GM03348 (cell line): ENCODE results near the gene CDH15.
"Not testable (repeated sequence)": the region's sequence is repeated elsewhere in the genome, so short reads cannot be mapped to it uniquely, and the experiment has no call there.

ENCODE experiments used
- DNase-seq: peaks from one replicate; pipeline ENCODE4 v3.0.0; 2012; ENCODE audit warnings: low spot score

The CDH15 gene

DNA sequence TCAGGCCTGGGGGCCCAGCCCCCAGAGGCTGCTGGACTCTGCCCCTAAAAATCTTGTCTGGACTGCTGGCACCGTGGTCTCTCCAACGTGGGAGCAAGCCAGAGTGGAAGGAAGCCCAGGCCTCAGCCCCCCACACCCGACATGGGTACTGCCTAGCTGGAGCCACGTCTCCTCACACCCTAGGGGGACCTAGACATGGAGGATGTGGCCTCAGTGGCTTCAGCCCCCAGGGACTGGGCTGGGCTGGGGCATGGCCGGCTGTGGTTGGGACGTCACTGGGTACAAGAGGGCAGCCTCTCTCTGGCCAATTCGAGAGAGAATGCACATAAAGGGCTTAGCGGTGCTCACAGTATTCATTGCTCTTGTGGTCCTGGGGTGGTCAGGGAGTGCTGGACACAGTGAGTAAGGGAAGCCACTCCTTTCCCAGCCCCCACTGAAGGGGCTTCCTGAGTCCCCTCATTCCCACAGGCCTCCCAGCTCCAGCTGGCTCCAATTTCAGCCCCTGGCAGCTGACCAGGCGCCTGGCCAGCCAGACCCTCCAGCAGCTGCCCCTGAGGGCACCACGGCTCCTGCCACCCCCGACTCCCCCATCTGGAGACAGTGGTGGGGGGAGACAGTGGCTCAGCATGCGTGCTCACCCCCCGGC lies 1.1 kb downstream of the CDH15 start:
- no peak for DNase-seq

DNA sequence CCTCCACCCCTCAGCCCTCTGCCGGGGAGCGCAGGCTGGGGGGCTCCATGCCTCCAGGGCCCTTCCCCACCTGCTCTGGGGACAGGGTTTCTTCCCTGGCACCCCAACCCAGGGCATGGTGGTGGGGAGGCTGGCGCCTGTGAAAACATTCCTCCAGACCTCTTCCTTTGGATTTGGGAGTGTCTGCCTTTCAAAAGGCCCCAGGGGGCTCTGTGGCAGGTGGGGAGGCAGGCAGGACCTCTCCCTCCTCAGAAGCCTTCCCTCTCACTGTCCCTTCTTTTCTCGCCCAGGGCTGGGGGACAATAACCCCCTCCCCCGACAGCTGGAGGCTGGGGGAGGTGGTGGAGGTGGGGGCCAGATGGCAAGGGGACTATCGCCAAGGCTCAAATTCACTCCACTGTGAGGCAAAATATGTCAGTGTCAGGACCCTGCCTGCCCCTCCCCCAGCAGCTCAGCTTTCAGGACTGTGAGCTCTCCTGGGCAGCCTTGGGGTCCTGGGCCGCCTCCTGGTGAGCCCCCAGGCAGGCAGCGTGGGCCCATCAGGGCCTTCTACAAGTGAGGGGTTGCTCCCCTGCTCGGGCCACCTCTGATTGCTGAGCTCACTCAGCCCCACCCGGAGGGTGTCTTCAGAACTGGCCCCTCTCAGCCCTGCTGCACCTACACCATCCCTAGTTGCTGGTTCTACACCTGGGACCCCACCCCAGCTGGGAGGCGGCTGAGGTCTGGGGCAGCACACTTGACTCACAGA lies 1.8 kb downstream of the CDH15 start:
- DNase-seq, result no peak

DNA sequence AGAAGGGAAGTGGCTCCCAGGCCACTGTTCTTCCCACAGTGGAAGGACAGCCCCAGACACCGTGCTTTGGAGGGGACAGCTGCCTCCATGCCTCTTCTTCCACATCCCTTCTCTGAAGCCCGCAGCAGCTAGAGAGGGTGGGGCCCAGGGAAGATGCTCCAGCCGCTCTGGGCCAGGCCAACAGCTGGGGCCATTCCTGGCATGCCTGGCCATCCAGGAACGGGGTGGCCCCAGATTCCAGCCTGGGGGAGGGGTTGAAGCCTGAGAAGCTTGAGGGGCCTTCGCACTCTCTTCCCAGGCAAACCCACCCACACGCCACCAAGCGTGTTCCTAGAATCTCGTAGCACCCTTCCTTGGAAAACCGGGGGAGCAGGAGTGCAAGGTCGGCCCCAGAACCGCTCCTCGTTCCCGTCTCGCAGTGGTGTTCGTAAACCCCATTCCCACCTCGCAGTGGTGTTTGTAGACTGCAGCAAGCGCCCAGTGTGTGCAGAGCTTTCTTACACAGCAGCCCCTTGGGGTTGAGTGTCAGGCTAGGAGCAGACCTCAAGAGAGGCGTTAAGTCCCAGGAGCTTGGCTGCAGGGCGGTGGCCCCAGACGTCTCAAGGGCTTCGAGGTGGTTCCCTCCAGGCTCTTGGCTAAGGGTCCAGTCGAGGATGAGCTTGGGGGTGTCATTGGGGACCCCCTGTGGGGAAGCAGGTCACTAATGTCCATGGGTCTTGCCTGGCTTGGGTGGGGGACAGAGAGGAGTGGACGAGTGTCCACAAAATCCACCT lies 2.7 kb downstream of the CDH15 start:
- DNase-seq, result no peak

DNA sequence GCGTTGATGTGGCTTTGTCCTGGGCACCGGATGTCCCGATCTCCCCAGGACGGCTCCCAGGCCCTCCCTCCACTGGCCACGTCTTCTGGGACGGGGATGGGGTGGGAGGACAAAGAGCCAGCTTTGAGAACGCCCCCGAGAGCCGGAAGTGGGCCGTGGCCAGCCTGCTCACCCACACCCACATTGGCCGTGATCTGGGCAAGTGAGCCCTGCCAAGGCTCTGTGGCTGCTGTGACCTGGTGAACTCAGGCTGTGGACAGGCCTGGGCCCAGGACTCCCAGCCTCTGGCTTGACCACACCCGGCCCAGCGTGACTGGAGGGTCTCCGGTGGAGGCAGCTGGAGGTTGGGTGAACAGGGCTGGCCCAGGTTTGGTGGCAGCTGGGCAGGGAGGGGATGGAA lies 3.3 kb downstream of the CDH15 start:
- DNase-seq, result no peak

DNA sequence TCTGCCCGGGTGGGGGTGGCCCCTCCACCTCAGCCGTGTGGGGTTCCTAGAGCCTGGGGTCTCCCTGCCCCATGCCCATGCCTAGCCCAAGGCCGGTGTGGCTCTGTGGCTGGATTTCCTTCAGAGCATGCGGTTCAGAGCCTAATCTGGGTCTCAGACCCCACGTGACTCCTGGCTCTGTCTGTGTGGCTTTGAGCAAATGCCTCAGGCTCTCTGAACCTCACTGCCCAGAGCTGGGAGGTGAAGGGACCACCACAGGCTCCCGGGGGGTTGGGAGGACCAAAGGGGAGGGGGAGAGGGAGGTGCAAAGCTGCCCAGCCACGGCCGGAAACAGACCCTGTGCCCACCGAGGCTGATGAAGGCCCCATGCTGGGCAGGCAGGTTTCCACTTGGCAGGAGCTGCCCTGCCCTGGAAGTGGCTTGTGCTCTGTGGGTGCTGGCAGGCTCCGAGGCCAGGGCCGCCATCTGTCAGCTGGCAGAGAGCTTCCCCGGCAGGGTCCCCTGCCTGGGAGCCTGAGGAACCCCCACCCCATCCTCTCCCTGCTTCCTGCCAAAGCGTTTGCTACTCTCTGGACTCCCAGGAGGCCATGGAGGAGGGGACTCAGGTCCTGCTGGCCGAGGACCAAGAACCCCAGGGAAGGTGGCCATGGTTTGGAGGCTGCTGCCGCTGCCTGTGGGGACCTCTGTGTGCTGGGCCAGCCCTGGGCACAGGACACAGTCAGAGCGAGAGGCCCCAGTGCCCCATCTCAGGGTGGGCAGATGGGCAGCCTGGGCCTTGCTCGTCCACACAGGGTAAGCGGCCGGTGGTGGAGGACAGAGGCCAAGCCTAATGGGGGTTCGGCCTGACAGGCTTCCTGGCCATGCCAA lies 4.0 kb downstream of the CDH15 start:
- no peak for DNase-seq

DNA sequence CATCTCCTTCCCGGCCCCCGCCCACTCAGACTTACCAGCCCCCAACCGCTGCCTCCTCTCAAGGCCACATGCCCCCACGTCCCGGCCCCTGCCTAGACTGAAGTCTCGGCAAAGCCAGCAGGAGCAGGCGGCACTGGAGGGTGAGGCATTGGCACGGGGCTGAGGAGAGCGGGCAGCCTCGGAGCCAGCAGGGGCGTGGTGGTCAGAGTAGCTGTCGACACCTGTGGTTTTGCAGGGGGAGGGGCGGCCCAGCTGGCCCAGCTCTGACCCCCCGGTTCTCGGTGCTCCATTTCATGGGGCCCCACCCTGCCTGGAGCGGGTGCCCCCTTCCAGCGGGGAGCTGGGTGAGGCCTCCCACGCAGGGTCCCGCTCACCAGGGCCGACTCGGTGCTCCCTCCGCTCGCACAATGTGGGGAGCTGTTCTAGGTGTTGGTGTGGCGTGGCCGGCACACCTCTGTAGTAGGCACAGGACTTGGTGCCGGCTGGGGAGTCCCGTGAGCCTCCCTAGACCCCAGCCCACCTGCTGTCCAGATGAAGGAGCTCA lies 4.7 kb downstream of the CDH15 start:
- DNase-seq, result no peak

DNA sequence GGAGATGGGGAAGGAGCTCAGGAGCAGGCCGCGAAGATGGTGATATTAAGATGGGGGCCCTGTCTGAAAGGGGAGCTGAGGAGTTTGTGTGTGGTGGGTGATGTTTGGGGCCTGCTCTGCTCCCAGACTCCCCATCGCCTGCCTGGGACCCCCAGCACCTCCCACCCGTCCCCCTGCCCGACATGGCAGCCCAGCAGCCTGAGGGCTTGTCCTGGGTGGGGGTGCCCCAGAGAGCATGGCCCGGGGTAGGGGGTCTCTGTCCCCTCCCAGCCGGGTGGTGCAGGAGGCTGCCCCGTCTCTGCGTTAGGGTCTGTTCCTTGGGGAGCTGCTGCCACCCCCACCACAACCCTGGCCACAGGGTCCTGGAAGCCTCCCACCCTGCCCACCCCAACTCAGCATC lies 5.2 kb downstream of the CDH15 start:
- no peak for DNase-seq

DNA sequence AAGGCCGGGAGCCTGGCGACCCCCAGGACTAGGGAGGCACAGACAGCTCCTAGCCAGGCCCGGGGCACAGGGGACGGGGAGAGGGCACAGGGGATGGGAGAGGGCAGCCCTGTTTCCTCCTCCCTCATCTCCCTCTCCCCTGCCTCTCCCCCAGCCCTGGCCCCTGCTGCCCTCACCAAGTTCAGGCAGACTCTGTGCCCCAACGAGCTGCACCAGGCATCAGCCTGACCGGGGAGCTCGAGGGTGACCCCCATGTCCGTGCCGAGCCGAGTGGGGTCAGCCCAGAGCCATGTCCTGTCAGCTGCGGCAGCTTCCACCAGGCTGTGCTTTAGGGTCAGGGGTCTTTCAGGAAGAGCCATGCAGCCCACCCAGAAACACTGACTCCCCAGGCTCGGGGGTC lies 6.0 kb downstream of the CDH15 start:
- no peak for DNase-seq

DNA sequence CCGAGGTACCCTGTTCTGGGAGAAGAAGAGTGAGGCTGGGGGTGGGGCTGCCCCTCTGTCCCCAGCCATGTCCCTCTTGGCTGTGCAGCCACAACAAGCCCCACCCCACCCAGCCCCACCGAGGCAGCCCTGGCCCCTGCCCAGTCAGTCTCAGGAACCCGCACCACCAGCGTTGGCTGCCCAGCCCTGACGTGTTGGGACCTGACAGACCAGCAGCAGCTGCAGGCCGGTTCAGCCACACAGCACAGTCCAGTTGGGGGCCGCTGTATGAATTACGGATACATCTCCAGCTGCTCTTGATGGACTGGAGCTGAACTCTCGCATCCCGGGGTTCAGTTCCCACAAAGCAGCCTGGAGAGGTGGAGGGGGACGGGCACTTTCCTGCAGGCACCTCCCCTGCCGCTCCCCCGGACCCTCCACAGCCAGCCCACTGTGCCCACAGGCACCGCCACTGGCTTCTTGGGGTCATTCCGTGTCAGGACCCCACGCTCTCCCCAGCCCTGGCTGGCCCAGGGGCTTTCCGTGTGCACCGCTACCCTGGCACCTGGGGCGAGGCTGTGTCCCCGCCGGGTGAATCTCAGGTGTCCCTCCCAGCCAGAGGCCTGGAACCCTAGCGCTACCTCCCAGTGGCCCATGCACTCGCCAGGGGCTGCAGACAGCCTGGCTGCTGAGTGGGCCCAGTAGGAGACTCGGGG lies 7.1 kb downstream of the CDH15 start:
- no peak for DNase-seq

DNA sequence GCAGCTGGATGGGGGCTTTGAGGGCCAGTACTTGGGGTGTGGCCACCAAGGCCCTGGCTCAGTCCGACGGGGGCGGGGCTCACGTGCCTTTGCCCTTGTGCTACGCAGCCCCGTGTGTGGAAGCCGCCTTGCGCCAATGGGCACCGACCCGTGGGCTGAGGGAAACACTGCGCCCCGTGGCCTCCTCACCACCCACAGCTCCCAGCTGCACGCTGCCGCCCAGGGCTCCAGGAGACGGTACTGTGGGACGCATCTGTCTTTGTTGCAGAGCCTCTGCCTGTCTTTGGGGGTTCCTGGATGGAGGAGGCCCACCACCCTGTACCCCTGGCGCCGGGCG lies 7.6 kb downstream of the CDH15 start:
- no peak for DNase-seq

DNA sequence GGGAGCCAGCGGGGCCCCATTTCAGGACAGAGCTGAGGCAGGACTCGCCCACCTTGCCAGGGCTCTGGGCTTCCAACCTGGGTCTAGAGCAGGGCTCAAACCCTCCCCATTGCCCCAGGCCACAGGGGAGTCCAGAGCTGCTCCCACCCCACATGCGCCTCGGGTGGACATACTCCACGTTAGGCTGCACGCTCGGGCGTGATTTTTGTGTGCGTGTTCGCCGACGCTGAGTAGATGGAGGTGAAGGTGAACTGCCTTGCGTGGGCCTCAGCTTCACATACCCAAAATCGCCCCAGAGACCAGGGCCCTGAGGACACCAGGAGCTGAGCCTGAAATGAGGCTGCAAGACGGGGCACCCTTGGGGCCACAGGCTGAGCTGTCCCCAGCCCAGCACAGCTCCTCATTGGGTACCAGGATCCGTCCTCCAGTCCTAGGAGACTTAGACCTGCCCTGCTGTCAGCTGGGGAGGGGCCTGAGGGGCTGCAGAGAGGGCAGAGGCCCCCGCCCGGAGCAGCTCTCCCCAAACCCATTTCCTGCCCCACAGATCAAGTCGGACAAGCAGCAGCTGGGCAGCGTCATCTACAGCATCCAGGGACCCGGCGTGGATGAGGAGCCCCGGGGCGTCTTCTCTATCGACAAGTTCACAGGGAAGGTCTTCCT lies 8.2 kb downstream of the CDH15 start:
- DNase-seq, result no peak

DNA sequence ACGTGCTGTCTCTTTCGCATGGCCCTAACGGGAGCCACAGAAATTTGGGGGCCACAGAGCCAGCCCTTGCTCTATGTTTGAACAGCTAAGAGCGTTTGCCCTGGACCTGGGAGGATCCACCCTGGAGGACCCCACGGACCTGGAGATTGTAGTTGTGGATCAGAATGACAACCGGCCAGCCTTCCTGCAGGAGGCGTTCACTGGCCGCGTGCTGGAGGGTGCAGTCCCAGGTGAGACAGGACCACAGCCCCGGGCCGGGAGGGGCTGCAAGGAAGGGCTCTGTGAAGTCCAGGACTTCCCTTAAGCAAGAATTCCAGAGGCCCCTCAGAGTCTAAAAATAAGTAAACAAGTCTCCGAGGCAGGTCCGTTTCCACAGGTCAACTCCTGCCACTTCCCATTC lies 11.9 kb downstream of the CDH15 start:
- DNase-seq, result no peak

DNA sequence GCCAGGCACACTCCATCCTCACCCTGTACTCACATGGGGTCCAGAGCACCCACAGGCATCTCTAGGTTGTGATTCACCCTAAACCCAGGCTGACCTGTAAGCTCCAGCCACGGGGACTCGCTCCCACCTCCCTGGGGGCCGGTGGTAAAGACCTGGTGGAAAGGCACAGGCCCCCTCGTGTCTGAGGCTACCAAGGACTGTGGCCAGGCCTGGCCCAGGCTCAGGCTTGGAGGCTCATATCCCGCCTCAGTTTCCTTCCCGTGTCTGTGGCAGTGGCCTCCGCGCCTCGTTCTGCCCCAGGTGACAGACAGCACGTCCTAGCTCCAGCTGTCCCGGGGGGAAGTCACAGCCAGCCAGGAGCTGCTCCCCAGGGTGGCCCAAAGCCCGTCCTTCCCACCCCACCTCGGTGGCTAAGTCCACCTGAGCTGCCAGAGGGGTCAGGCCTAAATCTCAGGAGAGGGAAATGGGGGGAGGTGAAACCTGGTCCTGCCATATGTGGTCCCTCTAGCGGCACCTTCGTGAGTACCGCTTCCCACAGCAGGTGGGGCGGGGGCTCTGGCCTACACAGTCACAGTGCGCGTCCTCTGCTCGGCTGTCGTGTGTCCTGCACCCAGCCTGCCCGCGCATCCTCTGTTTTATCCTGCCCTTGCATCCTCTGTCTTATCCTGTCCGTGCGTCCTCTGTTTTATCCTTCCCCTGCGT lies 12.6 kb downstream of the CDH15 start:
- DNase-seq, result no peak

DNA sequence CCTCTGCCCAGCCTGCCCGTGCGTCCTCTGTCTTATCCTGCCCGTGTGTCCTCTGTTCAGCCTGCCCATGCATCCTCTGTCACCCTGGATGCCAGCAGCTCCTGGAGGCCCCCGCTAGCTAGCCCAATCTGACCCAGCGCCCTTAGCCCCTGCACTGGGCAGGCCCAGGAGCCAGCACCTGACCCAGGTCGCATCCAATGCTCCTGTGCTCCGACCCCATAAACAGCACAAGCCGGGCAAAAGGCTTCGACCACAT lies 13.1 kb downstream of the CDH15 start:
- no peak for DNase-seq

DNA sequence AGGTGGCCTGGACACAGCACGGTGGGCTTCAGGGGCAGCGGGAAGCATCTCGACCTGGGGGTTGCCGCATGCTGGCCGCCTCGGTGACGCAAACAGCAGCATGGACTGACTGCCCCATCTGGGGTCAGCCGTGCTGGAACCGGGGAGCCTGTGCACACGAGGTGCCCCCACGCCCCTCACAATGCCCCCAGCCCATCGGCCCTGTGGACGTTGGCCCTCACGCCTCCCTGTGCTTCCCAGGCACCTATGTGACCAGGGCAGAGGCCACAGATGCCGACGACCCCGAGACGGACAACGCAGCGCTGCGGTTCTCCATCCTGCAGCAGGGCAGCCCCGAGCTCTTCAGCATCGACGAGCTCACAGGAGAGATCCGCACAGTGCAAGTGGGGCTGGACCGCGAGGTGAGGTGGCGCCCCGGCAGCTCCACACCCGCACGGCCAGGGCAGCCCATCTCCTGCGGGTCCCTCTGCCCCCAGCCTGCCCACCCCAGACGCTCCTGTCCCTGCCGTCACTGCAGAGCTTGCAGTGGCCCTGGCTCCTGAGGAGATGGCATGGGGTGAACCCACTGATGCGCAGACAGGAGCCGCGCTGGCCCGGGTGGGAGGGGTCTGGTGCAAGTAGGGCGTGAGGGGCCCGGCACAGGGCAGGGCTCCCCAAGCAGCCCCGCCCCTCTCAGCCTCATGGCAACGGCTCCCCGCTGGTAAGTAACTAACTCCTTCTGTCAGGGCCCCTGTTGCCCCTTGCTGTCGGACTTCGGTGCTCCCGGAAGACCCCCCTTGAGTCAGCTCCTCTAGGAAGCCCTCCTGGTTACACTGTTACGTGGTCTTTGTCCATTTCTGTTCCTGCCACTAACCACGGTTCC lies 13.6 kb downstream of the CDH15 start:
- DNase-seq, result no peak

DNA sequence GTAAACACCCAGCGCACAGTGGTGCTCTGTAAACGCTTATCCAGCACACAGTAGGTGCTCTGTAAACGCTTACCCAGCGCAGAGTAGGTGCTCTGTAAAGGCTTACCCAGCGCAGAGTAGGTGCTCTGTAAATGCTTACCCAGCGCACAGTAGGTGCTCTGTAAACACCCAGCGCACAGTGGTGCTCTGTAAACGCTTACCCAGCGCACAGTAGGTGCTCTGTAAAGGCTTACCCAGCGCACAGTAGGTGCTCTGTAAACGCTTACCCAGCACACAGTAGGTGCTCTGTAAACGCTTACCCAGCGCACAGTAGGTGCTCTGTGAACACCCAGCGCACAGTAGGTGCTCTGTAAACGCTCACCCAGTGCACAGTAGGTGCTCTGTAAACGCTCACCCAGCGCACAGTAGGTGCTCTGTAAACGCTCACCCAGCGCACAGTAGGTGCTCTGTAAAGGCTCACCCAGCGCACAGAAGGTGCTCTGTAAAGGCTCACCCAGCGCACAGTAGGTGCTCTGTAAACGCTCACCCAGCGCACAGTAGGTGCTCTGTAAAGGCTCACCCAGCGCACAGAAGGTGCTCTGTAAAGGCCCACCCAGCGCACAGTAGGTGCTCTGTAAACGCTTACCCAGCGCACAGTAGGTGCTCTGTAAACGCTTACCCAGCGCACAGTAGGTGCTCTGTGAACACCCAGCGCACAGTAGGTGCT lies 14.5 kb downstream of the CDH15 start:
- not testable (repeated sequence) for DNase-seq

DNA sequence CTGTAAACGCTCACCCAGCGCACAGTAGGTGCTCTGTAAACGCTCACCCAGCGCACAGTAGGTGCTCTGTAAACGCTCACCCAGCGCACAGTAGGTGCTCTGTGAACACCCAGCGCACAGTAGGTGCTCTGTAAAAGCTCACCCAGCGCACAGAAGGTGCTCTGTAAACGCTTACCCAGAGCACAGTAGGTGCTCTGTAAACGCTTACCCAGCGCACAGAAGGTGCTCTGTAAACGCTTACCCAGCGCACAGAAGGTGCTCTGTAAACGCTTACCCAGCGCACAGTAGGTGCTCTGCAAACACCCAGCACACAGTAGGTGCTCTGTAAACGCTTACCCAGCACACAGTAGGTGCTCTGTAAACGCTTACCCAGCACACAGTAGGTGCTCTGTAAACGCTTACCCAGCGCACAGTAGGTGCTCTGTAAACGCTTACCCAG lies 15.1 kb downstream of the CDH15 start:
- DNase-seq, result not testable (repeated sequence)

DNA sequence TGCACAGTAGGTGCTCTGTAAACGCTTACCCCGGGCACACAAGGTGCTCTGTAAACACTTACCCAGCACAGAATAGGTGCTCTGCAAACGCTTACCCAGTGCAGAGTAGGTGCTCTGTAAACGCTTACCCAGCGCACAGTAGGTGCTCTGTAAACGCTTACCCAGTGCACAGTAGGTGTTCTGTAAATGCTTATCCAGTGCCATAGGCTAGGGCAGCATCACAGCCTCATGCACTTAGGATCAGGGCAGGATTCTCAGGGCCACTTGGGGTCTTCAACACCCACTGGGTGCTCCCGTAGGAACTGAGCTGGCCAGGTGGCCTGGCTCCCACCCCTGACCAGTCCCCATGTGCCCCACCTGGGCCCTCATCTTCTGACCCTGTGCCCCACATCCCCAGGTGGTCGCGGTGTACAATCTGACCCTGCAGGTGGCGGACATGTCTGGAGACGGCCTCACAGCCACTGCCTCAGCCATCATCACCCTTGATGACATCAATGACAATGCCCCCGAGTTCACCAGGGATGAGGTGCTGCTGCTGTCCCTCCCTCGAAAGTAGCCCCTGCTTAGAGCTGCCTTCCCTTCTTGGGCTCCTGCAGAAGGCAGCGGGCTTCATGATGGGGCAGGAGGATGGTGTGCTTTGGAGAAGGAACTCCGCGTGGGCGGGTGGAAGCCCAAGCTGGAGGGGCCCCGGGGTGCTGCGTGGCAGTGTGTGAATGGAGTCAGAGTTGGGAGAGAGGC lies 15.7 kb downstream of the CDH15 start:
- no peak for DNase-seq
